ENCODE measurements around the gene HABP4.

Gene HABP4

GRCh38 chr9:96489482-96489979 is 39.6 kb downstream of the HABP4 start:
- Histone ChIP-seq H3K36me3 (no peaks in the 10 kb centered on the region), H3K27me3 (no peaks in the 10 kb centered on the region), H3K9me3 (no peaks in the 10 kb centered on the region), H3K4me1 (ENCODE audit: control insufficient read depth in 1 of 2, insufficient read depth in 1 of 2, low read depth in 1 of 2, low read length in 1 of 2) (no peaks in the 10 kb centered on the region), H3K27ac (no peak overlapping the region), H3K4me3 (ENCODE audit: low read depth in 1 of 2, low read length in 1 of 2) (no peak overlapping the region)
- no peak for TF ChIP-seq CTCF (IDR thresholded peaks at IDR 0.05)

- H3K4me1 ChIP-seq (ENCODE audit: control insufficient read depth in 1 of 2, insufficient read depth in 1 of 2, low read depth in 1 of 2, low read length in 1 of 2) = no peaks in the 10 kb centered on the region
- no peaks in the 10 kb centered on the region for H3K27me3 ChIP-seq
- H3K4me3 ChIP-seq (ENCODE audit: low read depth in 1 of 2, low read length in 1 of 2) = no peak overlapping the region
- no peaks in the 10 kb centered on the region for H3K9me3 ChIP-seq
- H3K27ac ChIP-seq = no peak overlapping the region
- TF ChIP-seq CTCF (IDR thresholded peaks at IDR 0.05) = no peak
- H3K36me3 ChIP-seq = no peaks in the 10 kb centered on the region
Observed at GRCh38 chr9:96490534-96491078, 40.6 kb downstream of the HABP4 start.

- no peaks in the 10 kb centered on the region for H3K9me3 ChIP-seq
- no peaks in the 10 kb centered on the region for H3K4me1 ChIP-seq (ENCODE audit: control insufficient read depth in 1 of 2, insufficient read depth in 1 of 2, low read depth in 1 of 2, low read length in 1 of 2)
- no peak overlapping the region for H3K4me3 ChIP-seq (ENCODE audit: low read depth in 1 of 2, low read length in 1 of 2)
- TF ChIP-seq CTCF (IDR thresholded peaks at IDR 0.05) = no peak
- no peak overlapping the region for H3K27ac ChIP-seq
- no peaks in the 10 kb centered on the region for H3K27me3 ChIP-seq
- no peaks in the 10 kb centered on the region for H3K36me3 ChIP-seq
Observed at GRCh38 chr9:96491079-96491879, 41.3 kb downstream of the HABP4 start.

GRCh38 chr9:96491880-96492525 is 42.0 kb downstream of the HABP4 start:
- H3K36me3 ChIP-seq = no peaks in the 10 kb centered on the region
- no peaks in the 10 kb centered on the region for H3K9me3 ChIP-seq
- no peak overlapping the region for H3K4me3 ChIP-seq (ENCODE audit: low read depth in 1 of 2, low read length in 1 of 2)
- H3K4me1 ChIP-seq (ENCODE audit: control insufficient read depth in 1 of 2, insufficient read depth in 1 of 2, low read depth in 1 of 2, low read length in 1 of 2) = no peaks in the 10 kb centered on the region
- TF ChIP-seq CTCF (IDR thresholded peaks at IDR 0.05) = no peak
- H3K27me3 ChIP-seq = no peaks in the 10 kb centered on the region
- no peak overlapping the region for H3K27ac ChIP-seq

GRCh38 chr9:96492993-96493531 is 43.1 kb downstream of the HABP4 start:
- no peaks in the 10 kb centered on the region for H3K36me3 ChIP-seq
- H3K9me3 ChIP-seq = no peaks in the 10 kb centered on the region
- no peak overlapping the region for H3K4me3 ChIP-seq (ENCODE audit: low read depth in 1 of 2, low read length in 1 of 2)
- TF ChIP-seq CTCF (IDR thresholded peaks at IDR 0.05) = no peak
- no peak overlapping the region for H3K27ac ChIP-seq
- H3K4me1 ChIP-seq (ENCODE audit: control insufficient read depth in 1 of 2, insufficient read depth in 1 of 2, low read depth in 1 of 2, low read length in 1 of 2) = no peaks in the 10 kb centered on the region
- H3K27me3 ChIP-seq = no peaks in the 10 kb centered on the region
